ENCODE results near the gene MTUS2. TPM values are rescaled to one million over a fixed set of nuclear protein-coding genes. Genes with fewer than 3 reads are reported as not detected.

The MTUS2 gene
- total RNA-seq, 1 donor, result 0.36 TPM

DNA sequence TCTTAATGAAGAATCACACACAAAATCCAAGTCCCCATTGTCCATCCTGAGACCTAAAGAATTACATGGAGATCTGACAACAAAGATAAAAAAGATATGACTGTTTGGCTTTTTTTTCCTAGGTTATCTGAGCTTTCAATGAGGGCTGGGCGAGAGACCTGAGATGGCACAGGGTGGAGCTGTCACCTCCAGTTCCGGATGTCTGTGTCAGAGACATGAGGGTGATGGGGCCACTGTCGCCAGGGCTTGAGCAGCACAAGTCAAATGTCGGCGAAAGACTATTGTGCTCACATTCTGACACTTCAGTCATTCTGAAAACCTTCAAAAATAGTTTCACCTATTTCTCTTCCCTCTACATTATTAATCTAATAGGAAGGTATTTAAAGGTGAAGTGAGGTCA is 709.6 kb downstream of the MTUS2 start:
- Histone ChIP-seq H3K27me3 (ENCODE audit: insufficient read depth, low read length) (no peaks in the 10 kb centered on the region), H3K27ac (ENCODE audit: low read depth, low read length) (no peak overlapping the region), H3K4me2 (ENCODE audit: insufficient read depth, low read length) (no peak overlapping the region), H4K20me1 (ENCODE audit: insufficient read depth, low read length) (no peaks in the 10 kb centered on the region), H3K36me3 (ENCODE audit: insufficient read depth, low read length) (peaks cover 80% of the 10 kb centered on the region), H3K4me1 (ENCODE audit: insufficient read depth, low read length) (no peaks in the 10 kb centered on the region), H3K9me3 (ENCODE audit: low read depth, low read length) (no peaks in the 10 kb centered on the region), H3K79me2 (ENCODE audit: insufficient read depth, low read length) (peaks cover 67% of the 10 kb centered on the region), H2AFZ (ENCODE audit: low read length) (no peak overlapping the region), H3K4me3 (ENCODE audit: insufficient read depth, low read length) (no peak overlapping the region)
- DNase-seq (ENCODE audit: insufficient read length, low spot score, missing footprints), result no peak
- TF ChIP-seq, protein P1, sequence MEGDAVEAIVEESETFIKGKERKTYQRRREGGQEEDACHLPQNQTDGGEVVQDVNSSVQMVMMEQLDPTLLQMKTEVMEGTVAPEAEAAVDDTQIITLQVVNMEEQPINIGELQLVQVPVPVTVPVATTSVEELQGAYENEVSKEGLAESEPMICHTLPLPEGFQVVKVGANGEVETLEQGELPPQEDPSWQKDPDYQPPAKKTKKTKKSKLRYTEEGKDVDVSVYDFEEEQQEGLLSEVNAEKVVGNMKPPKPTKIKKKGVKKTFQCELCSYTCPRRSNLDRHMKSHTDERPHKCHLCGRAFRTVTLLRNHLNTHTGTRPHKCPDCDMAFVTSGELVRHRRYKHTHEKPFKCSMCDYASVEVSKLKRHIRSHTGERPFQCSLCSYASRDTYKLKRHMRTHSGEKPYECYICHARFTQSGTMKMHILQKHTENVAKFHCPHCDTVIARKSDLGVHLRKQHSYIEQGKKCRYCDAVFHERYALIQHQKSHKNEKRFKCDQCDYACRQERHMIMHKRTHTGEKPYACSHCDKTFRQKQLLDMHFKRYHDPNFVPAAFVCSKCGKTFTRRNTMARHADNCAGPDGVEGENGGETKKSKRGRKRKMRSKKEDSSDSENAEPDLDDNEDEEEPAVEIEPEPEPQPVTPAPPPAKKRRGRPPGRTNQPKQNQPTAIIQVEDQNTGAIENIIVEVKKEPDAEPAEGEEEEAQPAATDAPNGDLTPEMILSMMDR (IDR thresholded peaks at IDR 0.05; ENCODE audit: extremely low read depth, low read depth, low read length), result no peak

DNA sequence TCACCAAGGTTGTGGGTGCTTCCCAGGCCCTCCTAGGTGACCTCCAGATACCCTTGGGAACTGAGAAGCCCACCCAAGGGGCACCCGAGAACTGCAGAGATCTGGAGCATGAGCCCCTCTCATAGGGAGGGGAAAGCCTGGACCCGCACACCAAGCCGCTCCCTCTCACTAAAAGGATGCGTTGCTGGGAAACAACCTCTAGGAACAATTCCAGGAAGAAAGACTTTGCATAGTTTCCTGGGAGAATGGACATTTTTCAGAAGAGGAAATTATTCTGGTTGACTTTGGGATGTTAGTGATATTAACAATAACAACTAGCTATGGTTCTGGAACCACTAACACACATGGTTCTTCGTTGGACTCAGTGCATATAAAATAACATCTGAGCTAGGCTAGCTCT is 710.8 kb downstream of the MTUS2 start:
- no peak overlapping the region for H3K4me3 ChIP-seq (ENCODE audit: insufficient read depth, low read length)
- no peak overlapping the region for H3K4me2 ChIP-seq (ENCODE audit: insufficient read depth, low read length)
- H3K27me3 ChIP-seq (ENCODE audit: insufficient read depth, low read length), result no peaks in the 10 kb centered on the region
- H3K79me2 ChIP-seq (ENCODE audit: insufficient read depth, low read length), result peaks cover 66% of the 10 kb centered on the region
- DNase-seq (ENCODE audit: insufficient read length, low spot score, missing footprints), result no peak
- H3K27ac ChIP-seq (ENCODE audit: low read depth, low read length), result peak overlapping the region; percentile 16
- H2AFZ ChIP-seq (ENCODE audit: low read length), result no peak overlapping the region
- H3K4me1 ChIP-seq (ENCODE audit: insufficient read depth, low read length), result no peaks in the 10 kb centered on the region
- TF ChIP-seq, protein P1 (IDR thresholded peaks at IDR 0.05; ENCODE audit: extremely low read depth, low read depth, low read length), result no peak
- no peaks in the 10 kb centered on the region for H4K20me1 ChIP-seq (ENCODE audit: insufficient read depth, low read length)
- no peaks in the 10 kb centered on the region for H3K9me3 ChIP-seq (ENCODE audit: low read depth, low read length)
- peaks cover 86% of the 10 kb centered on the region for H3K36me3 ChIP-seq (ENCODE audit: insufficient read depth, low read length)

DNA sequence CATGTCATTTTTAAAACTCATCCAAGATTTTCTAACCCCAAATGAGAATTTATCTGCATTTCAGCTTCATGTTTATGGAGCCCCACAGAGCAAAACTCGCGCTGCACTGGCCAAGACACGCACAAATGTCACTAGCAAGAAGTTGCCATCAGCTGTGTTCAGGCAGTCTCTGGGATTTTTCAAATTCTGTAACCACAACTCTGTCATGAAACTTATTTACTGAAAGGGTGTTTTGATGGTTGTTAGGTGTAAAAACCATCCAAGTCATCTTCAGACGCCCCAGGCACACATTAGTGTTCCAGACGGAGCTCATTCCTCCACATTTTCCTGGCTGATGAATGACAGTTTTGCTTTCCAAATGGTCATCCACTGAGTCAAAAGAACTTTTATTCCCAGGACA is 712.0 kb downstream of the MTUS2 start:
- Histone ChIP-seq H4K20me1 (ENCODE audit: insufficient read depth, low read length) (no peaks in the 10 kb centered on the region), H3K4me2 (ENCODE audit: insufficient read depth, low read length) (no peak overlapping the region), H3K4me1 (ENCODE audit: insufficient read depth, low read length) (no peaks in the 10 kb centered on the region), H2AFZ (ENCODE audit: low read length) (no peak overlapping the region), H3K4me3 (ENCODE audit: insufficient read depth, low read length) (no peak overlapping the region), H3K27me3 (ENCODE audit: insufficient read depth, low read length) (no peaks in the 10 kb centered on the region), H3K27ac (ENCODE audit: low read depth, low read length) (peak overlapping the region; percentile 50), H3K9me3 (ENCODE audit: low read depth, low read length) (no peaks in the 10 kb centered on the region), H3K79me2 (ENCODE audit: insufficient read depth, low read length) (peaks cover 71% of the 10 kb centered on the region), H3K36me3 (ENCODE audit: insufficient read depth, low read length) (peaks cover 84% of the 10 kb centered on the region)
- TF ChIP-seq, protein P1 (IDR thresholded peaks at IDR 0.05; ENCODE audit: extremely low read depth, low read depth, low read length), result no peak
- no peak for DNase-seq (ENCODE audit: insufficient read length, low spot score, missing footprints)

DNA sequence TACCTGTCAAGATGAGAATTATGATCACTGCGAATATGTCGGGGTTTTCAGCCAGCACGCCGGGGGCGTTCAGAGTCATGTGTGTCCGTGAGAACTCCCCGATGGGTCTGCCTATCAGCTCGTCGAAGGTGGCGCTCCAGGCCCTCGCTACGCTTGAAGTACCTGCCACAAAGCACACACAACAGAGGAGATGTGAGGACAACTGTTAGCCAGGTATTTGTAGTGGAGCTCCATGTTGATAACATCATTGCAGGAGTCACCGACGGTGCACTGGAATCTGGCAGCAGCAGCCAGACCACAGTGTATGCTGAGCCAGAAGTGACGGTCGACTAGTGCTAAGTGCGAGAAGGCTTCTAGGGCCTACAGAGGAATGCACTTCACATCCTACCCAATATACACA is 712.7 kb downstream of the MTUS2 start:
- no peak overlapping the region for H2AFZ ChIP-seq (ENCODE audit: low read length)
- TF ChIP-seq, protein P1 (IDR thresholded peaks at IDR 0.05; ENCODE audit: extremely low read depth, low read depth, low read length), result no peak
- peak overlapping the region; percentile 50 for H3K27ac ChIP-seq (ENCODE audit: low read depth, low read length)
- H3K36me3 ChIP-seq (ENCODE audit: insufficient read depth, low read length), result peaks cover 78% of the 10 kb centered on the region
- no peak overlapping the region for H3K4me2 ChIP-seq (ENCODE audit: insufficient read depth, low read length)
- H3K79me2 ChIP-seq (ENCODE audit: insufficient read depth, low read length), result peaks cover 73% of the 10 kb centered on the region
- no peaks in the 10 kb centered on the region for H3K4me1 ChIP-seq (ENCODE audit: insufficient read depth, low read length)
- no peak for DNase-seq (ENCODE audit: insufficient read length, low spot score, missing footprints)
- no peak overlapping the region for H3K4me3 ChIP-seq (ENCODE audit: insufficient read depth, low read length)
- no peaks in the 10 kb centered on the region for H3K27me3 ChIP-seq (ENCODE audit: insufficient read depth, low read length)
- H3K9me3 ChIP-seq (ENCODE audit: low read depth, low read length), result no peaks in the 10 kb centered on the region
- no peaks in the 10 kb centered on the region for H4K20me1 ChIP-seq (ENCODE audit: insufficient read depth, low read length)

Measured in osteoblast (primary cell).